DND-41 (cell line): Measurements from ENCODE around the gene SCUBE2.

Experiments used
- ATAC-seq: fragments of 200-7000 bp; cut with Tn5 transposase; 3 replicates; pipeline ENCODE4 v1.9.1; 2021; ENCODE audit warnings: low read depth; ENCODE audit not compliant: insufficient read depth
- DNase-seq: peaks from one replicate; pipeline ENCODE4 v3.0.0-alpha.2; 2020
- H2AFZ ChIP-seq: 2 replicates; pipeline ENCODE4 v1.6.0; 2012; ENCODE audit warnings: low read depth, low read length
- H3K27ac ChIP-seq: 2 replicates; pipeline ENCODE4 v1.5.1; 2012; ENCODE audit warnings: low read length, inconsistent platforms
- H3K27me3 ChIP-seq: fragments of 200-600 bp; sonication (generic); 2 replicates; pipeline ENCODE4 v1.6.0; 2012; ENCODE audit warnings: low read length, mild to moderate bottlenecking, inconsistent platforms; ENCODE audit not compliant: insufficient read depth, poor library complexity
- H3K36me3 ChIP-seq: 2 replicates; pipeline ENCODE4 v1.5.1; 2012; ENCODE audit warnings: low read length, inconsistent platforms; ENCODE audit not compliant: insufficient read depth
- H3K4me1 ChIP-seq: 2 replicates; pipeline ENCODE4 v1.5.1; 2012; ENCODE audit warnings: mild to moderate bottlenecking, low read length; ENCODE audit not compliant: insufficient read depth
- H3K4me2 ChIP-seq: 2 replicates; pipeline ENCODE4 v1.6.0; 2012; ENCODE audit warnings: mild to moderate bottlenecking, moderate library complexity, low read length, inconsistent platforms; ENCODE audit not compliant: insufficient read depth
- H3K4me3 ChIP-seq, 2 experiments: fragments of 200-600 bp in 1 of 2; shearing (Covaris generic) in 1 of 2; 2 replicates each; pipeline ENCODE4 v1.5.1; 2012 to 2016; ENCODE audit warnings: inconsistent platforms in 2 of 2, low read length in 2 of 2, mild to moderate bottlenecking in 2 of 2, low read depth in 1 of 2, moderate library complexity in 1 of 2
- H3K79me2 ChIP-seq: 2 replicates; pipeline ENCODE4 v1.6.0; 2012; ENCODE audit warnings: low read length, inconsistent platforms; ENCODE audit not compliant: insufficient read depth
- H3K9ac ChIP-seq: 2 replicates; pipeline ENCODE4 v1.6.0; 2012; ENCODE audit warnings: low read depth, mild to moderate bottlenecking, inconsistent platforms, low read length, moderate library complexity
- H3K9me3 ChIP-seq: 2 replicates; pipeline ENCODE4 v1.5.1; 2012; ENCODE audit warnings: low read length, moderate library complexity, mild to moderate bottlenecking, inconsistent platforms; ENCODE audit not compliant: insufficient read depth, severe bottlenecking
- H4K20me1 ChIP-seq: 2 replicates; pipeline ENCODE4 v1.6.0; 2012; ENCODE audit warnings: low read length; ENCODE audit not compliant: insufficient read depth
- EZH2 ChIP-seq: IDR thresholded peaks from 3 replicates; pipeline ENCODE4 v1.6.1; 2012; ENCODE audit warnings: borderline replicate concordance, low read depth, mild to moderate bottlenecking, moderate library complexity, low read length, inconsistent platforms; ENCODE audit not compliant: severe bottlenecking
- TF ChIP-seq, protein P1 (sequence below): IDR thresholded peaks from 2 replicates; pipeline ENCODE4 v1.5.1; 2012; ENCODE audit warnings: borderline replicate concordance, low read length, moderate library complexity, mild to moderate bottlenecking; ENCODE audit not compliant: poor library complexity, severe bottlenecking; ENCODE audit errors: extremely low read depth

SCUBE2 gene

DNA sequence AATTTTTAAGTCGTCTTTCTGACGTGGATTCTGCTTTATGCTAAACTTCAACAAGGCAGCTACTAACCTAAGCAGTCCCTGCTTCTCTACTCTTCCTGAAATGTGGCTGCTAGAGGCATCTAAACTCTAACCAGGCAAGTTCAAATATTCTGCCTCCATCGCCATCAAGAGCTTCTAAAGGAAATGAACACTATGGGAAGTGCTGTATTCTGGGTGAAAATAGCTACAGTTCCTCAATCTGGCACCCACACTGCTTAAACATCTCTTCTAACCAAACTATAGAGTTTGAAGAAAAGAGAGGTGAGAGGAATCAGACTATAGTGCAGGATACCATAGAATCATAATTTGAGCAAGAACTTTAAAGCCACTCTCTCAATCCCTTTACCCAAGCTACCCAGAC lies 93.9 kb downstream of the SCUBE2 start:
- Histone ChIP-seq H3K27me3 (peaks cover 23% of the 10 kb centered on the region), H3K4me1 (no peaks in the 10 kb centered on the region), H3K9me3 (no peaks in the 10 kb centered on the region), H3K27ac (no peak overlapping the region), H3K9ac (no peak overlapping the region), H4K20me1 (no peaks in the 10 kb centered on the region), H3K4me2 (no peak overlapping the region), H3K79me2 (no peaks in the 10 kb centered on the region), H2AFZ (no peak overlapping the region), H3K36me3 (no peaks in the 10 kb centered on the region), H3K4me3 (no peak overlapping the region)
- TF ChIP-seq, protein P1, sequence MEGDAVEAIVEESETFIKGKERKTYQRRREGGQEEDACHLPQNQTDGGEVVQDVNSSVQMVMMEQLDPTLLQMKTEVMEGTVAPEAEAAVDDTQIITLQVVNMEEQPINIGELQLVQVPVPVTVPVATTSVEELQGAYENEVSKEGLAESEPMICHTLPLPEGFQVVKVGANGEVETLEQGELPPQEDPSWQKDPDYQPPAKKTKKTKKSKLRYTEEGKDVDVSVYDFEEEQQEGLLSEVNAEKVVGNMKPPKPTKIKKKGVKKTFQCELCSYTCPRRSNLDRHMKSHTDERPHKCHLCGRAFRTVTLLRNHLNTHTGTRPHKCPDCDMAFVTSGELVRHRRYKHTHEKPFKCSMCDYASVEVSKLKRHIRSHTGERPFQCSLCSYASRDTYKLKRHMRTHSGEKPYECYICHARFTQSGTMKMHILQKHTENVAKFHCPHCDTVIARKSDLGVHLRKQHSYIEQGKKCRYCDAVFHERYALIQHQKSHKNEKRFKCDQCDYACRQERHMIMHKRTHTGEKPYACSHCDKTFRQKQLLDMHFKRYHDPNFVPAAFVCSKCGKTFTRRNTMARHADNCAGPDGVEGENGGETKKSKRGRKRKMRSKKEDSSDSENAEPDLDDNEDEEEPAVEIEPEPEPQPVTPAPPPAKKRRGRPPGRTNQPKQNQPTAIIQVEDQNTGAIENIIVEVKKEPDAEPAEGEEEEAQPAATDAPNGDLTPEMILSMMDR = no peak
- TF ChIP-seq EZH2 = no peak
- DNase-seq = no peak
- no peak for ATAC-seq

DNA sequence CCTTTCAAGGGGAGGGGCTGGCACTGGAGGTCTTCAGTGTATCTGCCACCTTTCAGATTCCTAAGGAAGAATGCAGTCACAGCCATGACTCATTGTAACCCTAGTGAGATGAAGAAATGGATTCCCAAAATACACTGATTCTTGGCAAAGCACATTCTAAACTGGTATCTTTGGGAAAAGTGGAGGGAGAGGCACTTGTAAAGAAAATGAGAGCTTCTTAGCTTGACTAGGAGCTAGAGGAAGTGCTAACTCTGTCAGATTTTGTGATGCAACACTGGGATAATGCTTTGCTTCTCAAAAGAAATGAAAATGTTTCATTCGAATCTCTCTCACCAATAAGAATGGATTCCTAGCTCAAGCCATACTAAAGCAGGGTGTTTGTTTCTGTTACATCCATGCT lies 101.9 kb downstream of the SCUBE2 start:
- no peaks in the 10 kb centered on the region for H3K79me2 ChIP-seq
- H3K27ac ChIP-seq = no peak overlapping the region
- no peaks in the 10 kb centered on the region for H3K9me3 ChIP-seq
- H3K4me3 ChIP-seq = no peak overlapping the region
- no peak overlapping the region for H3K9ac ChIP-seq
- no peaks in the 10 kb centered on the region for H3K4me1 ChIP-seq
- TF ChIP-seq, protein P1 = no peak
- no peak for TF ChIP-seq EZH2
- no peaks in the 10 kb centered on the region for H4K20me1 ChIP-seq
- H2AFZ ChIP-seq = no peak overlapping the region
- no peak for DNase-seq
- no peak for ATAC-seq
- H3K36me3 ChIP-seq = no peaks in the 10 kb centered on the region
- H3K27me3 ChIP-seq = peaks cover 14% of the 10 kb centered on the region
- H3K4me2 ChIP-seq = no peak overlapping the region

DNA sequence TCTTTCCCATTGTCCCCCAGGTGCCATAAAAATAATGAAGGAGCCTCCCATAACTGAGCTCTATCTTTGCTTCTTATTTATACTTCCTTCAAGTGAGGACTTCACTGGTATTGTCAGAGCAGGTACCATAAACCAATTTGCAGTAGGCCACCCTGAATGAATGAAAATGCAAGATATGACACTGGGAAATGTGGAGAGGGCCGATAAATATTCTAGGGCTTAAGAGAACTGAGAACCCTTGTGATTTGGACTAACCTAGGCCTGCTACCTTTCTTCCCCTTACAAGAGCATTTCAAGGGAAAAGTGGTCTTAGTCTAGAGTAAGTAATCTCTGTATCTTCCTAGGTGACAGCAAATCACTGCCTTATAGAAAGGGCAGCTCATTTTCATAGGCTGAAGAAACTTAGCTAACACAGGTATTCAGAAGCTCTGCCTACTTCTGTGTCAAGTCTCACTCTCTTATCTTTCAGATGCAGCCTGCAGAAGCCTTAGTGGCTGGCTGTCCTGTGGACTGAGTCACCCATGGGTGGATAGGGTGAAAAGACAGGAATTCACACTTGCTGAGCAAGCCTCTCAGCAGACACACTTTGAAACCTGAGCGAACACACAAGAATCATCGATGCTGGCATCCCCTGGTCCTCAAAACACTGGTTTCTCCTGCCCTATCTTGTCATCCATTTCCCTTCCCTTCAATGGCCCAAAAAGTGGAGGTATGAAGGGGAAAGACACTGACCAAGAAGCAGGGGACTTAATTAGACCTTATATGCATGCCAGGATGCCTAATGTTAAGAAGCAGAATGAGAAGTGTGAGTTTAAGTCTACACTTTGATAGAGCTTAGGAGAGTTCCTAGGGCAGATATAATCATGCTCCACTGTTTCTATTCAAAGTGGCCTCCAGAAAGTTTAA lies 102.8 kb downstream of the SCUBE2 start:
- DNase-seq (no peak), ATAC-seq (no peak)
- peaks cover 8% of the 10 kb centered on the region for H3K27me3 ChIP-seq
- no peak overlapping the region for H3K27ac ChIP-seq
- H3K4me3 ChIP-seq = no peak overlapping the region
- H3K36me3 ChIP-seq = no peaks in the 10 kb centered on the region
- H2AFZ ChIP-seq = no peak overlapping the region
- no peaks in the 10 kb centered on the region for H3K9me3 ChIP-seq
- H3K9ac ChIP-seq = no peak overlapping the region
- H3K79me2 ChIP-seq = no peaks in the 10 kb centered on the region
- no peaks in the 10 kb centered on the region for H4K20me1 ChIP-seq
- TF ChIP-seq, protein P1 = no peak
- TF ChIP-seq EZH2 = no peak
- no peak overlapping the region for H3K4me2 ChIP-seq
- no peaks in the 10 kb centered on the region for H3K4me1 ChIP-seq
